ENCODE results near the gene FAM181B.

The FAM181B gene

DNA sequence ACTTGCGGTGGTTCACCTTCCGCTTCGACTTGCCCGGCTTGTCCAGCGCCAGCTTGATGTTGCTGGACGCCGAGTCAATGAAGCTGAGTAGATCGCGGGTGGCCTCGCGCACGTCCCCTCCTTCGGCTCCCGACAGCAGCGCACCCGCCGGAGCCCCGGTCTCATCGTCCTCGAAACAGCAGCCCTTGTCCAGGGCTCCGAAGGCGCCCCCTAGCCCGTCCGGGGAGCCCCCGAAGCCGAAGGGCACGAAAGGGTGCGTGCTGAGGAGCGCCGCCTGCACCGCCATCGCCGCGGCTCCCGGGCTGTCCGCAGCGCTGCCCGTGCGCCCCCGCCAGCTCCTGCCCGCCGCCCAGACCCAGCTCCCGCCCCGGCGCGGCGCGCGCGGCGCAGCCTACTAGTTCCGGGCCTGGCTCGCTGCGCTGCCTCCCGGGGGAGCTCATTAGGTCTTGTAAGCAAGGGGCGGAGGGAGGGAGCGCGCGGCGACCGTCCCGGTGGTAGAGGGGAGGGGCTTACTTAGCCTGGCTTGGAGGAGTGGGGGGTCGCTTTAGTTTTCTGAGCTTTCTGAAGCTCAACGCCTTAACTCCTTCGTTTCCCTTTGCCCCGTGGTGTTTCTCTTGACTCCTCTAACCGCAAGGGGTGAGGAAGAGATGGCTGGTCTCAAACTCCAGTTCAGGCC lies at the start of gene FAM181B:
TSS of gene FAM181B (minus strand) at position 421 of the 676 bp plus-strand sequence. CDS start at position 286, 135 bp downstream.
- DNase-seq (ENCODE audit: low read depth in 2 of 2) = no peak

- no peak for DNase-seq (ENCODE audit: low read depth in 2 of 2)
Observed at GRCh38 chr11:82782825-82783374, 49.2 kb upstream of the FAM181B start.

DNA sequence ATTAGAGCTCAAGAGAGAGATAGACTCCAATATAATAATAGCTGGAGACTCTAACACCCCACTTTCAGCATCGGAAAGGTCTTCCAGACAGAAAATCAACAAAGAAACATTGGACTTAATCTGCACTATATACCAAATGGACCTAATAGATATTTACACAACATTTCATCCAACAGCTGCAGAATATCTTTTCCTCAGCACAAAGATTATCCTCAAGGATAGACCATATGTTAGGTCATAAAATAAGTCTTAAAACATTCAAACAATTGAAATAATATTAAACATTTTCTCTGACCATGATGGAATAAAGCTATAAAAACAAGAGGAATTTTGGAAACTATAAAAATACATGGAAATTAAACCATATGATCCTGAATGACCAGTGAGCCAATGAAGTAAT lies 45.1 kb upstream of the FAM181B start:
- no peak for DNase-seq (ENCODE audit: low read depth in 2 of 2)

DNA sequence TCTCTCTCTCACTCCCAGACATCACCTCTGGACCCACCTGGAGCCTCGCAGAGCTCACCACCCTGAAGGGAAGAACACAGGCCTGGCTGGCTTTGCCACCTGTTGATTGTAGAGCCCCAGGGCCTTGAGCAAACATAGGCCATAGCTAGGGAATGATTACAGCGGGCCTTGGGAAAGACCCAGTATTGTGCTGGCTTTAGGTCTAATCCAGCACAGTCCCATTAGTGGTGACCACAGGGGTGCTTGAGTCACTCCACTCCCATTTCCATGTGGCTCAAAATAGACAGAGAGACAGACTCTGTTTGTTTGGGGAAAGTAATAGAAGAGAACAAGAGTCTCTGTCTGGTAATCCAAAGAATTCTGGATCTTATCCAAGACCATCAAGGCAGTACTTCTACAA lies 42.7 kb upstream of the FAM181B start:
- DNase-seq (ENCODE audit: low read depth in 2 of 2) = no peak

- DNase-seq (ENCODE audit: low read depth in 2 of 2) = peak; percentile 0 to 4
Observed at GRCh38 chr11:82775736-82776346, 42.2 kb upstream of the FAM181B start.

DNA sequence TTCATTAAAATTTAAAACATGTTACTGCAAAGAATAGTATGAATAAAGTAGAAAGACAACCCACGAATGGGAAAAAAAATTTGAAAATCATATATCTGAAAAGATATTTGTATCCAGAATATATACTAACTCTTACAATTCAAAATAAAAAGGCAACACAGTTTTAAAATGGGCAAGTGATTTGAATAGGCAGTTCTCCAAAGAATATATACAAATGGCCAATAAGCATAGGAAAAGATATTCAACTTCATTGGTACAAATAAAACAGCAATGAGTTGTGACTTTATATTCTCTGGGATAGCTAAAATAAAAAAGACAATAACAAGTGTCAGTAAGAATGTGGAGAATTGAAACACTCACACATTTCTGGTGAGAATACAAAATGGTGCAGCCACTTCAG lies 41.6 kb upstream of the FAM181B start:
- no peak for DNase-seq (ENCODE audit: low read depth in 2 of 2)

DNA sequence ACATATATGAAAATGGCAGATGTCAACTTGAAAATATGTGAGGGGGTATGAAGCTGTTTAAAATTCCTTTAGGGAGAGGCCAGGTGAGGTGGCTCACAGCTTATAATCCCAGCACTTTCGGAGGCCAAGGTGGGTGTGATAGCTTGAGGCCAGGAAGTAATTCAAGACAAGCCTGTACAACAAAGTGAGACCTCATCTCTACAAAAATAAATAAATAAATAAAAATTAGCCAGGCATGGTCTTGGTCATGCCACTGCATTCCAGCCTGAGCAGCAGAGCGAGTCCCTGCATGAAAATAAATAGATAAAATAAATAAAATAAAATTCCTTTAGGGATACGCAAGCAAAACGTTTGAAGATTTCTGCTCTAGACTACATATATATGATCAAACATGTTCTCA lies 38.1 kb upstream of the FAM181B start:
- DNase-seq (ENCODE audit: low read depth in 2 of 2) = no peak

DNA sequence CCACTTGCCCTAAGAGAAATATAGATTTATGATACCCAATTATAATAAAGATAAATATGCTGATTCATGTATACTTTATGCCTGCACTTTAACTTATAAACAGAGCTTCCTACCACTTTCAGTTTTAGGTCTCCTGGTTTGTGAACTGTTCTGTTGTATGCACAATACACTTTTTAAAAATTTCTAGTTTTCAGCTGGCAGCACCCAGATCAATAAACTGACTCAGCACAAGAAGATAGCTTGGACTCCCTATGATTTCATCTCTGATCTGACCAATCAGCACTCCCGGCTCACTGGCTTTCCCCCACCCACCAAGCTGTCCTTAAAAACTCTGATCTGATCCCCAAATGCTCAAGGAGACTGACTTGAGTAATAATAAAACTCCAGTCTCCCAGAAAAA lies 33.5 kb upstream of the FAM181B start:
- no peak for DNase-seq (ENCODE audit: low read depth in 2 of 2)

- DNase-seq (ENCODE audit: low read depth in 2 of 2) = no peak
Observed at GRCh38 chr11:82765466-82766034, 31.9 kb upstream of the FAM181B start.

DNA sequence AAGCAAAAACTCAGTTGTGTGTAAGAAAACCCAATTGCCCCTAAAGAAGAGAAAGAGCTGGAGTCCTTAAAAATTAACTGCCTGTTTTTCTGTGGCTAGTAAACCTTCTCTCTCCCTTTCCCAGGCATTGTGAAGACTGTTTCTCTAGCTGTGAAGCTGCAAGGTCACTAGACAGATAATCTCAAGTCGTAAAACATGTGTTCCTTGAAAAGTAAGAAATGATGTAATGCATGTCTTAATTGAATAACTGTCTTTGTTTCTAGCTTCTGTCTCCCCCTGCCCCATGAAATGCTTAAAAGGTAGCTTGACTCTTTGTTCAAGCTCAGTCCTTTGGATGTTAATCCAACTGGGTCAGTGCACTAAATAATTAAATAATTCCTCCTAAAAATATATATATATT lies 29.5 kb upstream of the FAM181B start:
- no peak for DNase-seq (ENCODE audit: low read depth in 2 of 2)

- no peak for DNase-seq (ENCODE audit: low read depth in 2 of 2)
Observed at GRCh38 chr11:82759649-82760048, 26.0 kb upstream of the FAM181B start.

DNA sequence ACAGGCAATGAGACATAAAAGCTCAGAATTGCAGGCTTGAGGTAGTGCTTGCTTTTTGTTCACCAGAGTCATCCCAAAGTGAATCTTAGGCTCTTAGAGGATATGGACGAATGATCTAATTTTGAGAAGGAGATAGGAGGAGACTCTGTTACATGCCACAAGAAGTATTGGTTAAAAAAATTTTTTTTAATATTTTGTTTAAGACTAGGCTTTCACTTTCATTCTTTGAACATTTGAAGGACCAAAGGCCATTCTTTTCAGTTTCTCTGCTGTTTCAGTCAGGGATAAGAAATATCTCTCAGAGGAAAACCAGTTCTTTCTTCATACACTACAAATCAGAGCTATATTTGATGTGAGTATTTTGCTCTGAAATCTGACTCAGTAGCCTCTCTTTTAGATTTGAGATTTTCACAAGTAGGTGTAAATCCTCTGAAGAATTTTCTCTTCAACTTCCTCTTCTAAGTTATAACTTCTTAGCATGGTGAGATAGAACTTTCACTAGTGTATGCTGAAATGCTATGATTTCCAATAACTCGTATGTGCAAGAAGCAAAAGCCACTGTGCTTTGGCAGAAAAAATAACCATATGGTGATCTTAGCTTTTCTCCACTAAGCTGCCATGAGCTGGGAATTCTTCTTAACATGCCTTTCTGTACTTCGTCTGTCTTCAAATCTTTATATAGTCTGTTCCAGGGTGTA lies 24.1 kb upstream of the FAM181B start:
- DNase-seq (ENCODE audit: low read depth in 2 of 2) = no peak

DNA sequence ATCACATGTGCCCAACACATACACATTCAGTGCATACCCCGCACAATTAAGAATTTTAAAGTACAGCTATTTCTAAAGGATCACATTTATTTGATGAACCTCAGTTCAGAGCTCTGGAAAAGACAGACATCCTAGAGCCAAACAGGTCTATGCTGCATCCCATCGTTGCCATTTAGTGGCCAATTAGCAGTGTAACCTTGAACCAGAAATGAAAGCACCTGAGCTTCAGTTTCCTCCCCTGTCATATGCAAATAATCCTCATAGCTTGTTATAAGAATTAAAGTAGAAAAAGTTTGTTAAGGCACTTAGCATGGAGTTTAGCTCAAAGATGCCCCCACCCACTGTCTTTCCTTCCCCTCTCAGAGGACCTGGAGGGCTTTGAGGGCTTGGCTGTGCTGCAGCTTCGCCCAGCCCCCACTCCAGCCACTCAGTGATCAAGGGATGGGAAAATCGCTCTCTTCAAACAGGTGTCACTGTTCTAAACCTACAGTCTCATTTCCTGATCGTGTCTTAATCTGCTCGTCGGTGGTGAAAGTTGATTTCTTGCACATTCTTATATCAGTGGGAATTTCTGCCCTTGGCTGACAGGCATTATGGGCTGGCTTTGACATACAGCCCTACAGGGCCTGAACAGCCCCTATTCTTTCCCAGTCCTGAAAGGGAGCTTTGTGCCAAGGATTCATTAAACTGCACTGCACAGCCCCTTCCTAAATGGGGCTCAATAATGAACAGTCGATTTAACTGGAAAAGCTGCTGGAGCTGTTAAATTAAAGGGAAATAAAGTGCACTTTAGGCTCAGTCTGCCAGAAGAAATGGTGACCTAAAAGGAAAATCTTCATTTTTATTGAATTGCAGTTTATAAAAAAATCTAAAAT lies 23.3 kb upstream of the FAM181B start:
- DNase-seq (ENCODE audit: low read depth in 2 of 2) = no peak

DNA sequence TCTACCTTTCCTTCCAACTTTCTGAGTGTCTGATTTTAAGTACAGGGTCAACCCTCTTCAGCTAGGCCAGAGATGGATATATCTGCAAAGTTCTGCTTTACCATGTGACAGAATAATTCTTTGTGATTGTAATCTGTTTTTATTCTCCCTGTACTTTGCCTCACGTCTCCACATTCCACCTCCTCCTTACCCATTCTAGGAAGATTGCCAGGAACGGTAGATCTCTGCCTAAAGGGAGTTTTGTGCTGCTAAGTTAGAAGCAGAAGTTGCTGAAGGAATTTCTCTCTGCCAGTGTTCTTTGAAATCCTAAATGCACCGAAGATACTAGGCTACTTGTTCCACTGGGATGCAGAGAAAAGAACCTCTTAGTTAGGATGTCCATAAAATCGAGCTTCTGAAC lies 20.7 kb upstream of the FAM181B start:
- no peak for DNase-seq (ENCODE audit: low read depth in 2 of 2)

- DNase-seq (ENCODE audit: low read depth in 2 of 2) = no peak
Observed at GRCh38 chr11:82753921-82754320, 20.3 kb upstream of the FAM181B start.

DNA sequence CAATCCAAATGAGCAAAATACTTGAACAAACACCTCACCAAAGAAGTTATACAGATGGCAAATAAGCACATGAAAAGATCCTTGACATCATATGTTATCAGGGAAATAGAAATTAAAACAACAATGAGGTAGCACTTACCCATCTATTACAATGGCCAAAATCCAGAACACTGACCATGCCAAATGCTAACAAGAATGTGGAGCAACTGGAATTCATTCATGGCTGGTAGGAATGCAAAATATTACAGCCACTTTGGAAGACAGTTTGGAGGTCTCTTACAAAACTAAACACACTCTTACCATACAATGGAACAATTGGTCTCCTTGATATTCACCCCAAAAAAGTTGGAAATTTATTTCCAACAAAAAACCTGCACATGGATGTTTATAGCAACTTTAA lies 19.1 kb upstream of the FAM181B start:
- no peak for DNase-seq (ENCODE audit: low read depth in 2 of 2)

- DNase-seq (ENCODE audit: low read depth in 2 of 2) = no peak
Observed at GRCh38 chr11:82750643-82751139, 17.0 kb upstream of the FAM181B start.

DNA sequence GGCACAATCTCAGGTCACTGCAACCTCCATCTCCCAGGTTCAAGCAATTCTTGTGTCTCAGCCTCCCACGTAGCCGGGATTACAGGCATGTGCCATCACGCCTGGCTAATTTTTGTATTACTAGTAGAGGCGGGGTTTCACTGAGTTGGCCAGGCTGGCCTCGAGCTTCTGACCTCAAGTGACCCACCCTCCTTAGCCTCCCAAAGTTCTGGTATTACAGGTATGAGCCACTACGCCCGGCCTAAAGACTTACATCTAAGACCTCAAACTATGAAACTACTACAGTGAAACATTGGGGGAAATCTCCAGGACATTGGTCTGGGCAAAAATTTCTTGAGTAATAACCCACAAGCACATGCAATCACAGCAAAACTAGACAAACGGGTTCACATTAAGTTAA lies 13.8 kb upstream of the FAM181B start:
- no peak for DNase-seq (ENCODE audit: low read depth in 2 of 2)

DNA sequence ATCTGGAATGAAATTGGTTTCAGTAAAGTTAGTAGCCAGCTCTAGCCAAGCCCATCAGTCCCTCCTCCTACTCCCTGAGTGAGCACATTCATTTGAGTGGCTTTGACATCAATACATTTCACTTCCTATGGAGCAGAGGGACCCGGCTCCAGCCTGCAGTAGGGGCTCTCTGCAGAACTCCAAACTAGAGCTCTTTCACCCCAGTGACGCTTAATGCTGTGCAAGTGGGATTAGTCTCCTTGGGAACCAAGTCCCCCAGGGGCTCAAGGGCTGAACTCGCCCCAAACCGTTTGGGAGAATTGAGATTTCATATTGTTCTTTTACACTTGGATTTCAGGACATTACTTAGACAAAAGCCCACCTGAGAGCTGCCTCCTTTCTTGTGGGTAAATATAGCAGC lies 4.4 kb upstream of the FAM181B start:
- DNase-seq (ENCODE audit: low read depth in 2 of 2) = no peak

DNA sequence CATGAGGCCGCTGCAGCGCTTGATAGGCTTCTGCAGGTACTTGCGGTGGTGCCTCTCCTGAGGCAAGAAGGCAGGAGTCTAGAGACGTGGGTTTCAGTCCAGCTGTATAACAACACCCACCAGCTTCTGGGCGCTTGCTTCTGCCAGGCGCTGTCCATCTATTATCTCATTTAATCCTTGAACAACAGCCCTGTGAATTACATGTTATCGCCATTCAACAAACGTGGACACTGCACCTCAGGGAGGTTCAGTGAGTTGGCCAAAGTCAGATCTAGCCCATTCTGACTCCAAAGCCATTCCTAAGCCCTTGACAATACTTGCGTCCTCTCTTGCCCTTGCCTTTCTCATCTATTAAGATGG lies 436 bp upstream of the FAM181B start:
- DNase-seq (ENCODE audit: low read depth in 2 of 2) = no peak

DNA sequence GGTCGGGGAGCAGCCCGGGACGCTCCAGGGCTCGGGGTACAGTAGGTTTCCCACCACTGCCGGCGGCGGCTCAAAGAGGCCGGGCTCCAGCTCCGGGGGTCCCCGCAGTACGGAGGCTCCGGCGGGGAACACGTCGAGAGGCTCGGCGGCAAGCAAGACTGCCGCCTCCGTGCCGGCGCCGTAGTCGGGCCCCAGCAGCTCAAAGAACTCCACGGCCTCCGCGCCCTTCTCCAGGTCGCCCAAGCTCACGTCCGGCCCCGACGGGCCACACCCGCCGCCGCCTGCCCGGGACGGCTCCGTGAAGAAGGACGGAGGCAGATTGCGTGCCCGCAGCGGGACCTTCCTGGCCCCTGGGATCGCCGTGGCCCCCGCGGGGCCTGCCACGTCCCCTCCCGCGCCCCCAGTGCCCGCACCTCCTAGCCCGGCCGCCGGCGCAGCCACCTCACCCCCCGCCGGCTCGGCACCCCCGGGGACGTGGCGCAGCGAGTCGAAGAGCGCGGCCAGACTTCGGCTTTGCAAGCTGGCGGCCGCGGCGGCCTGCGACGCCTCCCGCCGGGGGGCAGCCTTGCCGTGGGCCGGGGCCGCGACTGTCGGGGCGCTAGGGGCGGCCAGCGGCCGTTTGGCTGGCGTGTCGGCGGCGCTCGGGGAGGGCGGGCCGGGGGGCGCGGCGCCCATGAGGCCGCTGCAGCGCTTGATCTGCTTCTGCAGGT lies 775 bp downstream of the FAM181B start:
- DNase-seq (ENCODE audit: low read depth in 2 of 2) = no peak

All from fibroblast of skin of left biceps (primary cell).